Iris pigment epithelial cell (primary cell): ENCODE measurements around the gene HAUS2.
"Not testable (repeated sequence)": the region's sequence is repeated elsewhere in the genome, so short reads cannot be mapped to it uniquely, and the experiment has no call there.

Experiments
- DNase-seq: peaks from one replicate; pipeline ENCODE4 v3.0.0-alpha.2; 2011; ENCODE audit warnings: low read depth

Gene HAUS2

DNA sequence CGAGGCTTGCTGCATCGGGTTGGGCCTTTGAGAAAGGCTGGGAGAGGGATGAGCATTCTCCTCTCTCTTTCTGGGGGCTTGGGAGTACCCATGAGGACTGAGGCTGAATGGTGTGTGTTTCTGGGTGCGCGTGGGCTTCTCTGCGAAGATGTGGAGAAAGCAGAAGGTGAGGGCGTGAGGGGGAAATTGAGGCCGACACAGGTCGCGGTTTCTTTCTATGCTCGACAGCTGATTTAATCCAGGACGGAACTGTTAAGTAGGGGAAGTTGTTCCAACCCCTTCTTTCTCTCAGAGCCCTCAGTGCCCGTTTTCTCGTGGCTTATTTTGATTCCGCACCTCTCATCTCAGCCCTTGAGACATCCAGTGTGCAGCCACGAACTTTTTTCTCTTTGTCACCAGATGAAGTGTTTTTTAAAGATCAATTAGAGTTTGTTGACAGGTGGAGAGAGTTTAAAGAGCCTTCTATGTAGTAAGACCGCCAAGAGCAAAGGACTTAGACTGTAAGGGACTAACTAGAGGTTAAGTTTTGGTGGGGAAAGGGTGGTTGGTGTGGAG lies 27.5 kb downstream of the HAUS2 start:
- DNase-seq = no peak

DNA sequence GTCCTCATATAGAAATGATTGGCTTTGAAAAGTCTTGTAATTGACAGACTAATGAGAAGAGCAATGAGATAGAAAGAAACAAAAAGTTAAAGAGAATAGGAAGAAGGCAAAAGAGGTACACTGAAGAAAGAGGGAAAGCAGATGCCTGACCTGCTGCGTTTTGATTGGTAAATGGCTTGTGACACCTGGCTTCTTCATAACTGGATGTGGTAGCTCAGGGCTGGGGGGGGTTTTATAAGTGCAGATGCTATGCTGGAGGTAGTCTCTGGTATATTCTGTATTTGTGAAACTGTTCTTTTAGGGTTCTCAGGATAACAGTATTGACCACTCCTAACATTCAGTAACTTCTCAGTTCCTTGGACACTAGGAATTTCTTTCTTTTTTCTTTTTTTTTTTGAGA lies 28.1 kb downstream of the HAUS2 start:
- no peak for DNase-seq

DNA sequence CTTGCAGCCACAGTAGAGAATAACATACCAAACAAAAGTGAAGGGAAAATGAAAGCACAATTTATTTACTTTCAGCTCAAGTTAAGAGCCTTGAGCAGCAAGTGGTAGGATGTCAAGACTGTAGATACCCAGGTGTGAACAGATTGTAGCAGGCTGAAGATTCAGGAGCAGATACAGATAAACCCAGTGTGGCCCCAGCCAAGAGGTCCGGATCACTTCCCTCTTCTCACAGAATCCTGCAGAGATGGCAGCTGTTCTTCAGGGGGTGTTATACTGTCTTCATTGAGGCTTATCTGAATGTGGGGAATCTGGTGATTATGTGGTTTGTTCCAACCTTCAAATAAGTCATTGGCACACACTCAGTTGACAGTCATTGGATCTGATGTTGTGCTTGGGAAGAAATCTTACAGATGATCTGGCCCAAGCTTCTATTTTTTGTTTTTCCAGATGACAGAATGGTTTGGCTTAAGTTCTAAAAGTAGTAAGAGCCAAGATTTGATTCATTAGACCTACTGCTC lies 28.9 kb downstream of the HAUS2 start:
- peak; percentile 60 for DNase-seq

DNA sequence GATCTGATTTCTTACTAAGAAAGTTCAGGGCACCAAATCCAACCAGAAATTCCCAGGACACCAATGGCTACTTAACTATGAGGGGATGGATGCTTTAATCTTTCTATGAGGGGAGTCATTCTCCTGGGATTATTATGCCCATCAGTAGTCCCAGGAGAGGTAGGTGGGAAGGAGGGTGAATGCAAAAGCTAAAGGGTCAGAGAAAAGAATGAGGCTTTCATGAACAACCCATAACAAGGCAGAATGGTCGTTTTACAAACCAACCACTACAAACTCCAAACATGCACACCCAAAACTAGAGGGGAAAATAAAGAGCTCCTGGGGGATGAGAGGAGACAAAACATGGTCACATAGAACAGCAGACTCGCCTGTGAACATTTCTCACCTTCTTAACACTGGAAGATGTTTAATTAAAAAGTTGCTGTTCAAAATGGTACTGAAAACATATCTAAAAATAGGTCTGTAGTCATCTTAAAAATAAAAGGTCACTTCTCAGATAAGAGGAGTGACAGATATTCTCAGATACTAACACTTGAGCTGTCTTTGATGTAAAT lies 30.4 kb downstream of the HAUS2 start:
- no peak for DNase-seq

DNA sequence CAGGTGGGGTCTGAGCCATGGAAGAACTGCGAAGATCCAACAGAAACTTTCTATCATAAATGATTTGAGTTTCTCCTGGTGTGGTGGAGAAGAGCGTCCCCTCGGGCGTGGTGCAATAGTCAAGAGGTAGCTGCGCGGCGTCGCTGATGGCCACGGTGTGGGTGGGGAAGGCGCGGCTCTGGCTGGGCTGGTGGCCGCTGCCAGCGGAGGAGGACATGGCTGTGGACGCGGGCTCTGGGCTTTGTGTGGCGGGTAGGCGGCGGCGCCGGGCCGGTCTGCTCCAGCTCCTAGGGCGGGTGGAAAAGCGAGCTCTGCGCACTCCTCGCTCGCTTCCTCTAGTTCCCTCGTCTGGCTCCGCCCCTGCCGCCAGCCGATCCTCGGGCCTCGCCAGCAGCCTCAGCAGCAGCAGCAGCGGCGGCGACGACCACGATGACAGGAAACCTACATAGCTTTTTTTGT lies 32.7 kb downstream of the HAUS2 start:
- peak; percentile 73 for DNase-seq

DNA sequence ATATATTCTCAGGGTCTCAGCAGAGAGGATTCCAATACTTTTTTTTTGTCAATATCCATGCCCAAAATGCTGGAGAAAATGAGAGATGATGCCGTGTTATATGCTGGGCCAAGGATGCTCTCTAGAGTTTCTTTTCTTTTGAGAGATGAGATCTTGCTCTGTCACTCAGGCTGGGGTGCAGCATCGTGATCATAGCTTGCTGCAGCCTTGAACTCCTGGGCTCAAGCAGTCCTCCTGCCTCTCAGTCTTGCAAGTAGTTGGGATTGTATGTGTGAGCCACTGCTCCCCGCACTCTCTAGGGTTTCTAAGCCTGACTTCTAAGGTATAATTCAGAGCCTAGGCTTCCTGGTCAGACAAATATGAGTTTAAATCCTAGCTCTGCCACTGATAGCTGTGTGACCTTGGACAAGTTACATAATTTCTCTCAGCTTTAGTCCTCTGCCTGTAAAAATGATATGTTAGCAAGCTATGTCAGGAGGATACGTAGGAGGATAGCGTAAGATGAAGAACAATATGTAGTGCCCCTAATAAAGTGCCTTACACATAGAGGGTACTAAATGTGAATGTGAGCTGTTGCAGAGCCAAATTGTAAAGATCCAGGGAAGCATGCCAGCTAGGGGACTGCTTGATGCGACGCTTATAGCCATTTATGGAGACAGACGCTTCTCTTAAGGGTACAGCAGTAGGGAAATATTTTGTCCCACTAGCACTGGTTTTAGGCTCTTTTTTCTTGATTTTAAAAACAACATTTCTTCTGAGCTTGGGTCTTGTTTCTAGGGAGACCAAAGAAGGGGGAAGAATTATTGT lies 34.1 kb downstream of the HAUS2 start:
- no peak for DNase-seq

DNA sequence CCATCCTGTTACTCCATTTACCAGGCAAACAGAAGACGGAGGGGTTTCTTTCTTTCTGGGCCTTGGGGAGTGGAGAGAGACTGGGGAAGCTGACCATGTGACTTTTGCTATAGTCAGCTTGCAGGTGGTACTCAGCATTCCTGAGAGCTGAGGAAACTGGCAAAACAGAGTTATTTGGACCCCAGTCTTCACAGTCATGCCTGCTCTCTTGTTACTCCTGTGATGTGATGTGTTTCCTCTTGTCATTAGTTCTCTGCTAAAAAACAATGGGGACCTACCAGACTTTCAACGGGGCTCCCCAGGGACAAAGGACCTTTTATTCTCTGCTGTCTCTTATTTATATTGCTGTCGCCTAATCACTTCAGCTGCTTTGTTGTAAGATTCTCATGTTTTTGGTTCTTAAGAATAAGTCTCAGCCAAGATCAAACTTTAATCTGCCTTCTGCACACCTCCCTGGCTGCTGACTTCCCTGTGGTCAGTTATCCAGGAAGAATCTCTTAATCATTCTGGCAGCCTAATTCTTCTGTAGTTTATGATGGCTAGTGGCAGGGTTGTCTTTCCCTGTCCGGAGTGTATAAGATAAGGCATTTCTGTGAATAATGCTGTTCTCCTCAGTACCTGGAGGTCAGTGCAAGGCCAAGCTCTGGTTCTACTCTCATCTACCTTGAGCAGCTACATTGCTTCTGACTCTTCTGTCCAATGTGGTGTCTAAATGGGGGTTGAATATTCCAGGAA lies 35.6 kb downstream of the HAUS2 start:
- DNase-seq = peak; percentile 33

DNA sequence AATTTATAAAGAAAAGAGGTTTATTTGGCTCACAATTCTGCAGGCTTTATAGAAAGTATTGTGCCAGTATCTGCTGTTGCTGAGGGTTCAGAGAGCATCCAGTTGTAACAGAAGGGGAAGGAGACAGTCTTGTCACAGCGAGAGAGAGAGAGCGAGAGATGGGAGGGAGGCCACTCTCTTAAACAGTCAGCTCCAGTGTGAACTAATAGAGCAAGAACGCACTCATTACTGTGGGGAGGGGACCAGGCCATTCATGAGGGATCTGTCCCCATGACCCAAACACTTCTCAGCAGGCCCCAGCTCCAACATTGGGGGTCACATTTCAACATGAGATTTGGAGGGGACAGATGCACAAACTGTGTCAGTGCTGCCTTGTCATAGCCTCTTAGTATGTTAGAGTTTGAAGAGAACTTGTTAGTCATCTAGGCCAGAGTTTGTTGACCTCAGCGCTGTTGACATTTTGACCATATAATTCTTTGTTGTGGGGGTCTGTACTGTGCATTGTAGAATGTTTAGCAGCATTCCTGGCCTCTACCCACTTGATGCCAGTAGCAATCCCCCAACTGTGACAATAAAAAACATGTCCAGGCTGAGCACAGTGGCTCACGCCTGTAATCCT lies 42.1 kb downstream of the HAUS2 start:
- DNase-seq = no peak

DNA sequence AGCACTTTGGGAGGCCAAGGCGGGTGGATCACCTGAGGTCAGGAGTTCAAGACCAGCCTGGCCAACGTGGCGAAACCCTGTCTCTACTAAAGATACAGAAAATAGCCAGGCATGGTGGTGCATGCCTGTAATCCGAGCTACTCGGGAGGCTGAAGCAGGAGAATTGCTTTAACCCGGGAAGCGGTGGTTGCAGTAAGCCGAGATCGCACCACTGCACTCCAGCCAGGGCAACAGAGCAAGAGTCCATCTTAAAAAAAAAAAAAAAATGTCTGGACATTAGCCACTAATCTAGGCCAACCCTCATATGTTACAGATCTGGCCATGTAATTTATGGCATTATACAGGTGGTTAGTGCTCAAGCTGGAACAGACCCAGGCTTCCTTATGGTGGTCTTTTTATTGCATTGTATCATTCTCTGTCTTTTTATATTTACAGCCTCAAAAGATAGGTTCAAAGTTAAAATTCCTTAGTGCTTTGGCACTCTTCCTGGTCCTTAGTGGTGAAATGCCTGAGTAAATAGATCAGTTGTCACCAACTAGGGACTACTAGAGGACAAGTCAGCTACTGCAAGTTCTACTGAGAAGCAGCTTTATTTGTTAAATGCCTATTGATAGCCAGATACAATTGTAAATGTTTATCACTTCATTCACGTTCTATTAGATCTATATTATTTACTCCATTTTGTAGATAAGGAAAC lies 42.7 kb downstream of the HAUS2 start:
- peak; percentile 62 for DNase-seq

DNA sequence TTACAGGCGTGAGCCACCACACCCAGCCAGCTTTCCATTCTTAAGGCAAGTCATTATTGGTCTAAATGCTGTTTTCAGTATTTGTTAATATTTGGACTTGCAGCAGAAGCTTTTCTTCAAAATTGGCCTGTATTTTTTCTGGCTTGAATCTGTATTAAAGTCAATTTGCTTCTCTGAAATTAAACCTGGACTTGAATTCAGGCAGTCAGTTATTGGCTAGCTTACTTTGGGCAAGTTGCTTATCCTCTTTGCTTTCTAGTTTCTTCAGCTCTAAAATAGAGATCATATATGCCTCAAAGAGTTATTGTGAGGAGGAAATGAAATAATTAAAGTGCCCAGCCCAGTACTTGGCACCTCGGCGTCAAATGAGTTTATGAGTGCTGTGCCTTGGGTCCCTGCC lies 44.1 kb downstream of the HAUS2 start:
- no peak for DNase-seq

DNA sequence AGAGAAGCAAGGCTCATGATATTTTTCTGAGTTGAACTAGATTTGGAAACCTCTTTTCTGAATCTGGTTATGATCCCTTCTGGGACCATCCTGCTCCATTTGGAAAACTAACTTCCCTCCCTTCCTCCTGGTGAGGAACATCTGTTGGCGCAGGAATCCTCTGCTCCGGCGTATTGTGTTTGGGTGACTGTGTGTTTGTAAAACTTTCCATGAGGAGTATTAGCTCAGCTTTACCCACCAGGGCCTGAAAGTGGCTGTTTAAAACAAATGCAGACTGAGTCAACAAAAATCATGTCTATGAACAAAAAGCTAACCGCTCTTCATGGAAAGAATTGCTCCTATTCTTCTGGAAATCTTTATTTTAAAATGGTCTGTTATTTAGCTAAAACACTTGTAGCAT lies 44.5 kb downstream of the HAUS2 start:
- DNase-seq = no peak

DNA sequence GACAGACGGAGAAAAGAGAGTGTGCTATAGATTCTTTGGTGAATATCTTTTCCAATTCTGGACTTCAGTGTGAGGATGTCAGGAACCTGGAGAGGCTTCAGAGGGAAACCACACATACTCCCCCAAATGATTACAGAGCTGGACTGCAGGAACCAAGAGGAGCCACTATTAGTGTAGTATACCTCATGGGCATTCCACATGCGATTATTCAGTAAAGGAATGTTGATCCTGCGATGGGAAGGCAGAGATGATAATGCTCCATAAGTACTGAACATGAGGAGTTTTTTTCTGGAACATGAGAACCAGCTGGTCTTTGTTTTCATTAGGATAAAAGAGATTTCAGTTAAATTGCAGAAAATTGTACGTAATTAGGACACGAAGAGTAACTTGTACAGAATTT lies 45.5 kb downstream of the HAUS2 start:
- no peak for DNase-seq

DNA sequence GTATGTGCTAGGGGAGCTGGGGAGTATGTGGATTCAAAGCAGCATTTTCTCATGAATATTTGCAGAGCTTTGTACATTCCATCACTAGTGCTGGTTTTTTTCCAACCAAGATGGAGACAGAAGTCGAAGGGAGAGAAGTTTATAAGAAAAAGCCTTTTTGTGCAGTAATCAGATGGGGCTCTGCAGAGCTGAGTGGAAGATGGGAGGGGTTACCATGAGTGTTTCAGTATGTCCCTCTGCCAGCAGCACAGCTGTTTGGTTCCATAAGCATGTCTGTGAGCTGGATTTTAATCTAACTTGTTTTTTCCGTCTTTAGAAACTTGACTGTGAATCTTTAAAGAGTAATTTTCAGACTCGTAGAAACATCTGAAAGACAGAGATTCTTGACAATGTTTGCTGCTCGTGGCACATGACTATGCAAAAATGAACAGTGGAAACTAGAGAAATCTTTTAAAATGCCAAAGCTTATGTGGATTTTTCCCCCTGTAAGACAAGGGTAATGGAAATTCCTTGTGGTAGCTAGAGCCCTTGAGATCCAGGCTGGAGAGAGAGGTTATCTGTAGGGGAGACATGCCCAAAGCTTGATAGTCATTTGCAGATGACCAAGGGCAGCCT lies 47.1 kb downstream of the HAUS2 start:
- DNase-seq = peak; percentile 8

DNA sequence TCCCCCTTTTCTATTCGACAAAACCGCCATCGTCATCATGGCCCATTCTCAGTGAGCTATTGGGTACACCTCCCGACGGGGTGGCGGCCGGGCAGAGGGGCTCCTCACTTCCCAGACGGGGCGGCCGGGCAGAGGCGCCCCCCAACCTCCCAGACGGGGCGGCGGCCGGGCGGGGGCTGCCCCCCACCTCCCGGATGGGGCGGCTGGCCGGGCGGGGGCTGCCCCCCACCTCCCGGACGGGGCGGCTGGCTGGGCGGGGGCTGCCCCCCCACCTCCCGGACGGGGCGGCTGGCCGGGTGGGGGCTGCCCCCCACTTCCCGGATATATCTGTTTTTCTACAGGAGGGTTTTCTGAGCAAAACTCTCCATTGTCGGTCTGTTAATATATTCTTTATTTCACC lies 52.7 kb downstream of the HAUS2 start:
- not testable (repeated sequence) for DNase-seq

DNA sequence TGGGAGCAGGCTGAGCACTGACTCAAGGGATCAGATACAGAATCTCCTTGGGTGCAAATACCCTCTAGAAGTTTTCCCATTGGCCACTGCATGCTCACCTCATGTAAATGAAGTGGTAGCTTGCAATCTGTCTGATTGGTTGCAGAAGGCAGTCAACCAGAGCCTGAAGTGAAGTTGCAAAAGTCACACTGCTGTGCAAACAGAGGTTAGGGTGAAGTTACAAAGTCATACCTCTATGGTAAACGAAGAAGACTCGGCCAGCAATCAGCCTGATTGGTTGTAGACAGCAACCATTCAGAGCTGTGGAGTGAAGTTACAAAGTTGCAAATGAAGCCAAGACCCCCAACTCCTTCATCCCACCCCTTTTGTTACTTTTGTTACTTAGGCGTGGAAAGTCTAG lies 53.9 kb downstream of the HAUS2 start:
- no peak for DNase-seq

DNA sequence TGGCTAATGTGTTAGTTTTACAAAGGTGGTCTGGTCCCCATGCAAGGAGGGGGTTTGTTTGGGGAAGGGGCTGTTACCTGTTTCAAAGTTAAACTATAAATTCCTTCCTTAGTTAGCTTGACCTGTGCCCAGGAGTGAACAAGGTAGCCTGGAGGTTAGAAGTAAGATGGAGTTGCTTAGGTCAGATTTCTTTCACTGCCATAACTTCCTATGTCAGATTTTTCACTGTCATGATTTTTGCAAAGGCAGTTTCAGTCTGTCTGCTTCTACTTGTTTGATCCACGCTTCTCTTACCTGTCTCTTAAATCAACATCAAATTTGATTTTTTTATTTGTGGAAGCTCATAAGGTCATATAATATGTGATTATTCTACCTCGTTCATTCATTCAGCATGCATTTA lies 55.3 kb downstream of the HAUS2 start:
- no peak for DNase-seq

DNA sequence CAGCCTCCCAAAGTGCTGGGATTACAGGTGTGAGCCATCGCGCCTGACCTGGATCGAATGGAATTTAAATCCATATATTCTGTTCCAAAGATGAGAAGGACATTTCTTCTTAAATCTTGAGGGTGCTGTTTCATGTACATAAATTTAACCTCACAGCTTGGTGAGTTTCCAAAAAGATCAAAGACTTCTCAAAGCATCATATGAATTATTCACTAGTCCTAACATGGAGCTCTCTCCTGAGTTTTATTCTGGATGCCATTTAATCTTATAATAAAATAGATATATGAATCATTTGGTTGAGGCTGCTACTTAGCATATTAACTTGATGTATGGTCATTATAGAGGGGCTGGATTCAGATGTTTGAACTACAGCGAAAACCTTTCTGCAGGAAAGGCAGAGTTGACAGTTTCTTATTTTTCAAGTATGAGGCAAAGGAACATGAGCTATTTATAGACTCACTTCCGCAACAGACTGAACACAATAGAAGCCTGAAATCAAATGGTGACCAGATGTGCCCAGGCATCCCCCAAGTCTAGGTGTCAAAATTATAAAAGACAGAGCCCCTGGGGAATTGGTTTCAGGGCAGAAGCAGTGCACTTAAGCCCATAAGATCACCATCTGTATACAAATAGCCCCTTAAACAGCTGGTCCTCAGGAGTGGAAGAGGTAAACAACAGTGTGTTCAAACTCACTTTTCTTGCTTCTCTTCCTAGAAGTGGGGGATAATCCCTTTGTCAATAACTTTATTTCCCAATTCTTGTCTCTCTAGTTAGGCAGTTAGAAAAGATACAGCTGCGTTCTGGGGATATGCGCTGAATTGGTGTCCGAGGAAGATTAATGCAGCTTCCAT lies 56.5 kb downstream of the HAUS2 start:
- DNase-seq = peak; percentile 36

DNA sequence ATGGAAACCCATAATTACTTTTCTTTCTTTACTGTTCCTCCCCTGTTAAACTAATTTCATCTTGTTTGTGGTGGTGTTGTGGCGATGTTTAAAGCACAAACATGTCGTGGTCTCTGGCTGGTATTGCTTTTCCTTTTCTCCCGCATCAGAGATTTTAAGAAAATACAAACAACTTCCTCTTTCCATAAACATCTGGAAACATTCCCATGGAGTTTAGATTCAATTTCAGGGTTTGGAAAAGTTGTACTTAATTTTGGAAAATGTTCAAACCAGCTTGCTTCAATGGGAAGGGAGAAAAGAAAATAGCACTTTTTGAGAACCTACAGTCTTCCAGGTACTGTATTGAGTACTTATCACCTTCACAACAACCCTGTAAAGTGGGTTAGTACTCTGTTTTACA lies 57.2 kb downstream of the HAUS2 start:
- DNase-seq = no peak

DNA sequence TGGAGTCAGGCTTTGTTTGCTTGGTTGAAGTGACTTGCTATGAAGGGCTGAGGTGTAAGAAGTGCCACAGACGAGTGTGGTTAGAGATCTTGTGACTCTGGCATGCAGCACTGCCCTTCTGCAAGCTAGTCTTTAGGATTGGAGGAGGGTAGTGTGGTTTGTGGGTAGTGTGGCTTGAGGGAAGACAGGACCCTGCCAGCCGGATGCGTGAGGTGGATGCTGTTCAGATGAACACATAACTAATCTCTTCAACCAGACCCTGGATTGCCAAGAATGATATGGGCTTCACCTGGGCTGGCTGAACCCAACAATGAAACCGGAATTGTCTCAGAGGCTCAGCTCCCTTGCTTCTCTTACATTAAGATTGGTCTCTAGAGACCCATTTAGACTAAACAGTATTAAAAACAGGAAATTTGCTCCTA lies 59.5 kb downstream of the HAUS2 start:
- DNase-seq = peak; percentile 24
